GM21717 (cell line): Measurements from ENCODE around the gene AIG1.

Experiments
- ATAC-seq: cut with Tn5 transposase; IDR thresholded peaks from one replicate; pipeline ENCODE4 v1.9.1; 2021; ENCODE audit warnings: mild to moderate bottlenecking, moderate library complexity; ENCODE audit not compliant: unreplicated experiment

AIG1 gene

GRCh38 chr6:143192766-143193165, 132.1 kb downstream of the AIG1 start:
- no peak for ATAC-seq

GRCh38 chr6:143193571-143194094, 132.9 kb downstream of the AIG1 start:
- ATAC-seq = no peak

GRCh38 chr6:143194095-143194589, 133.5 kb downstream of the AIG1 start:
- no peak for ATAC-seq

- no peak for ATAC-seq
These were observed 134.7 kb downstream of the AIG1 start for GRCh38 chr6:143195349-143195845.

- ATAC-seq = no peak
These were observed 136.0 kb downstream of the AIG1 start for GRCh38 chr6:143196525-143197225.

GRCh38 chr6:143197377-143197776, 136.7 kb downstream of the AIG1 start:
- ATAC-seq = no peak

- ATAC-seq = no peak
These were observed 137.6 kb downstream of the AIG1 start for GRCh38 chr6:143198312-143198711.

- no peak for ATAC-seq
These were observed 138.6 kb downstream of the AIG1 start for GRCh38 chr6:143199291-143199690.

- ATAC-seq = no peak
These were observed 139.6 kb downstream of the AIG1 start for GRCh38 chr6:143200167-143200770.

- ATAC-seq = no peak
These were observed 143.4 kb downstream of the AIG1 start for GRCh38 chr6:143204045-143204444.

- ATAC-seq = no peak
These were observed 144.4 kb downstream of the AIG1 start for GRCh38 chr6:143205131-143205535.

GRCh38 chr6:143205585-143205984, 144.9 kb downstream of the AIG1 start:
- ATAC-seq = no peak

GRCh38 chr6:143205991-143206390, 145.3 kb downstream of the AIG1 start:
- ATAC-seq = no peak

GRCh38 chr6:143206550-143206949, 145.9 kb downstream of the AIG1 start:
- ATAC-seq = no peak

- ATAC-seq = no peak
These were observed 149.7 kb downstream of the AIG1 start for GRCh38 chr6:143210420-143210819.

- no peak for ATAC-seq
These were observed 153.2 kb downstream of the AIG1 start for GRCh38 chr6:143213859-143214376.

GRCh38 chr6:143215363-143215762, 154.7 kb downstream of the AIG1 start:
- ATAC-seq = no peak

GRCh38 chr6:143215771-143216170, 155.1 kb downstream of the AIG1 start:
- no peak for ATAC-seq

GRCh38 chr6:143218233-143218632, 157.5 kb downstream of the AIG1 start:
- ATAC-seq = no peak

- no peak for ATAC-seq
These were observed 161.0 kb downstream of the AIG1 start for GRCh38 chr6:143221698-143222097.

GRCh38 chr6:143222310-143222709, 161.6 kb downstream of the AIG1 start:
- no peak for ATAC-seq

- ATAC-seq = no peak
These were observed 162.1 kb downstream of the AIG1 start for GRCh38 chr6:143222801-143223231.
